Transverse colon (tissue), 3 donors: ENCODE measurements around the gene CACNA2D2.

Experiments used
- EP300 ChIP-seq: sonication (generic); formaldehyde crosslinking; IDR thresholded peaks from one replicate; pipeline ENCODE4 v1.6.1; 2017; ENCODE audit warnings: antibody characterized with exemption, low read depth
- TF ChIP-seq, protein P1 (sequence below), 5 experiments: fragments of 200-600 bp in 3 of 5; fragments of 450-650 bp in 2 of 5; sonication (generic) in 3 of 5; IDR thresholded peaks; 1 replicate in 2 of 5; 2 replicates in 3 of 5; pipeline ENCODE4 v1.5.1; 2016 to 2017; ENCODE audit warnings: antibody characterized with exemption in 5 of 5, inconsistent platforms in 3 of 5, mild to moderate bottlenecking in 2 of 5, moderate library complexity in 1 of 5

DNA sequence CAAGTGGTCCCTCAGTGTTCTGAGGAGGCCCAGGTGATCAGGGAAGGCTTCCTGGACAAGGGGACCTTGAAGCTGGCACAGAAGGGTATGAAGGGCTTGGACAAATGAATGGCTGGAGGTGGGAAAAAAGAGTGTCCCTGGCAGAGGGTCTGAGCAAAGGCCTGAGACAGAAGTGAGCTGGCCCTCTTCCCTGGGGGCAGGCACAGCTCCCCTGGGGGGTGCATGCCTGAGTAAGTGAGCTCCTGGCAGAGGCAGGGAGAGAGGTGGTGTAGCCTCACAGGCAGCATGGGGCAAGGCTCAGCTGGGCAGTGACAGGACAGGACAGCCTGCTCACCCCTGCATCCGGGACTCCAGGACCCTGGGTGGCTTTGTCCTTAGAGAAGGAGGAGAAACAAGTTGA lies 5.4 kb upstream of the CACNA2D2 start:
- no peak for TF ChIP-seq EP300
- TF ChIP-seq, protein P1, sequence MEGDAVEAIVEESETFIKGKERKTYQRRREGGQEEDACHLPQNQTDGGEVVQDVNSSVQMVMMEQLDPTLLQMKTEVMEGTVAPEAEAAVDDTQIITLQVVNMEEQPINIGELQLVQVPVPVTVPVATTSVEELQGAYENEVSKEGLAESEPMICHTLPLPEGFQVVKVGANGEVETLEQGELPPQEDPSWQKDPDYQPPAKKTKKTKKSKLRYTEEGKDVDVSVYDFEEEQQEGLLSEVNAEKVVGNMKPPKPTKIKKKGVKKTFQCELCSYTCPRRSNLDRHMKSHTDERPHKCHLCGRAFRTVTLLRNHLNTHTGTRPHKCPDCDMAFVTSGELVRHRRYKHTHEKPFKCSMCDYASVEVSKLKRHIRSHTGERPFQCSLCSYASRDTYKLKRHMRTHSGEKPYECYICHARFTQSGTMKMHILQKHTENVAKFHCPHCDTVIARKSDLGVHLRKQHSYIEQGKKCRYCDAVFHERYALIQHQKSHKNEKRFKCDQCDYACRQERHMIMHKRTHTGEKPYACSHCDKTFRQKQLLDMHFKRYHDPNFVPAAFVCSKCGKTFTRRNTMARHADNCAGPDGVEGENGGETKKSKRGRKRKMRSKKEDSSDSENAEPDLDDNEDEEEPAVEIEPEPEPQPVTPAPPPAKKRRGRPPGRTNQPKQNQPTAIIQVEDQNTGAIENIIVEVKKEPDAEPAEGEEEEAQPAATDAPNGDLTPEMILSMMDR (IDR thresholded peaks at IDR 0.05), result no peak
